ENCODE measurements around the gene MYO18A.

Gene MYO18A

GRCh38 chr17:29076087-29076486 is 104.1 kb downstream of the MYO18A start:
- Histone ChIP-seq H3K27ac (ENCODE audit: low read depth in 2 of 2, low read length in 2 of 2) (no peak overlapping the region), H3K4me3 (ENCODE audit: low read length in 2 of 2) (no peak overlapping the region), H3K4me1 (ENCODE audit: control insufficient read depth in 2 of 2, insufficient read depth in 2 of 2, low read length in 2 of 2) (no peaks in the 10 kb centered on the region), H3K27me3 (ENCODE audit: control insufficient read depth in 2 of 2, insufficient read depth in 2 of 2, low read length in 2 of 2) (no peaks in the 10 kb centered on the region), H3K9me3 (ENCODE audit: control insufficient read depth in 2 of 2, low read length in 2 of 2) (no peaks in the 10 kb centered on the region), H3K36me3 (ENCODE audit: control insufficient read depth in 2 of 2, insufficient read depth in 2 of 2, low read length in 2 of 2) (peaks cover 22 to 40% of the 10 kb centered on the region in 2 donors), H3K9ac (ENCODE audit: low read depth in 1 of 2, low read length in 2 of 2) (no peak overlapping the region)

- no peaks in the 10 kb centered on the region for H3K27me3 ChIP-seq (ENCODE audit: control insufficient read depth in 2 of 2, insufficient read depth in 2 of 2, low read length in 2 of 2)
- H3K4me3 ChIP-seq (ENCODE audit: low read length in 2 of 2) = no peak overlapping the region
- no peak overlapping the region for H3K9ac ChIP-seq (ENCODE audit: low read depth in 1 of 2, low read length in 2 of 2)
- H3K27ac ChIP-seq (ENCODE audit: low read depth in 2 of 2, low read length in 2 of 2) = no peak overlapping the region
- peaks cover 20 to 30% of the 10 kb centered on the region in 2 donors for H3K36me3 ChIP-seq (ENCODE audit: control insufficient read depth in 2 of 2, insufficient read depth in 2 of 2, low read length in 2 of 2)
- H3K4me1 ChIP-seq (ENCODE audit: control insufficient read depth in 2 of 2, insufficient read depth in 2 of 2, low read length in 2 of 2) = peaks cover 0 to 3% of the 10 kb centered on the region in 2 donors
- no peaks in the 10 kb centered on the region for H3K9me3 ChIP-seq (ENCODE audit: control insufficient read depth in 2 of 2, low read length in 2 of 2)
Measured at GRCh38 chr17:29074488-29074887, 105.7 kb downstream of the MYO18A start.

- Histone ChIP-seq H3K9me3 (ENCODE audit: control insufficient read depth in 2 of 2, low read length in 2 of 2) (no peaks in the 10 kb centered on the region), H3K4me1 (ENCODE audit: control insufficient read depth in 2 of 2, insufficient read depth in 2 of 2, low read length in 2 of 2) (peaks cover 0 to 3% of the 10 kb centered on the region in 2 donors), H3K4me3 (ENCODE audit: low read length in 2 of 2) (no peak overlapping the region), H3K27ac (ENCODE audit: low read depth in 2 of 2, low read length in 2 of 2) (no peak overlapping the region), H3K27me3 (ENCODE audit: control insufficient read depth in 2 of 2, insufficient read depth in 2 of 2, low read length in 2 of 2) (no peaks in the 10 kb centered on the region), H3K36me3 (ENCODE audit: control insufficient read depth in 2 of 2, insufficient read depth in 2 of 2, low read length in 2 of 2) (peaks cover 10 to 20% of the 10 kb centered on the region in 2 donors), H3K9ac (ENCODE audit: low read depth in 1 of 2, low read length in 2 of 2) (no peak overlapping the region)
Measured at GRCh38 chr17:29073520-29073919, 106.7 kb downstream of the MYO18A start.

- Histone ChIP-seq H3K27me3 (ENCODE audit: control insufficient read depth in 2 of 2, insufficient read depth in 2 of 2, low read length in 2 of 2) (no peaks in the 10 kb centered on the region), H3K4me1 (ENCODE audit: control insufficient read depth in 2 of 2, insufficient read depth in 2 of 2, low read length in 2 of 2) (peaks cover 0 to 3% of the 10 kb centered on the region in 2 donors), H3K9me3 (ENCODE audit: control insufficient read depth in 2 of 2, low read length in 2 of 2) (no peaks in the 10 kb centered on the region), H3K4me3 (ENCODE audit: low read length in 2 of 2) (no peak overlapping the region), H3K9ac (ENCODE audit: low read depth in 1 of 2, low read length in 2 of 2) (no peak overlapping the region), H3K27ac (ENCODE audit: low read depth in 2 of 2, low read length in 2 of 2) (no peak overlapping the region), H3K36me3 (ENCODE audit: control insufficient read depth in 2 of 2, insufficient read depth in 2 of 2, low read length in 2 of 2) (peaks cover 7 to 16% of the 10 kb centered on the region in 2 donors)
Measured at GRCh38 chr17:29073045-29073444, 107.2 kb downstream of the MYO18A start.

DNA sequence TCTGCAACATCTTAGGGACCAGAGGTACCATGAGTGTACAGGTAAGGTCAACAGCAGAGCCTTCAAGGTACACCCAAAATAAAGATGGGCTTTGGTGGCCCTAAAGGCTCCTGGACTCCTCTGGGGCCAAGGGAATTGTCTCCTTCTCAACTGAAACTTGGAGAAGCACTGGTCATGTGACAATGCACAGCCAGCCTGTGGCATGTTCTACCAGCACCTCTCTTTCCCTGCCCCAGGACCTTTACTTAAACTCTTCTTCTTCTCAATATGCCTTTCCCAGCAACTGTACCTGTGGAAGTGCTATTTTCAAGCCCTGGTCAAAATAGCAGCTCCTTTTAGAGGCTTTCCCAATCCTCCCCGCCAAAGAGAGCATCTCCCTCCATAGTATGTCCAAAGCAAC is 108.9 kb downstream of the MYO18A start:
- Histone ChIP-seq H3K9ac (ENCODE audit: low read depth in 1 of 2, low read length in 2 of 2) (no peak overlapping the region), H3K4me3 (ENCODE audit: low read length in 2 of 2) (no peak overlapping the region), H3K27ac (ENCODE audit: low read depth in 2 of 2, low read length in 2 of 2) (no peak overlapping the region), H3K4me1 (ENCODE audit: control insufficient read depth in 2 of 2, insufficient read depth in 2 of 2, low read length in 2 of 2) (peaks cover 0 to 3% of the 10 kb centered on the region in 2 donors), H3K9me3 (ENCODE audit: control insufficient read depth in 2 of 2, low read length in 2 of 2) (no peaks in the 10 kb centered on the region), H3K27me3 (ENCODE audit: control insufficient read depth in 2 of 2, insufficient read depth in 2 of 2, low read length in 2 of 2) (no peaks in the 10 kb centered on the region), H3K36me3 (ENCODE audit: control insufficient read depth in 2 of 2, insufficient read depth in 2 of 2, low read length in 2 of 2) (peaks cover 0 to 5% of the 10 kb centered on the region in 2 donors)

DNA sequence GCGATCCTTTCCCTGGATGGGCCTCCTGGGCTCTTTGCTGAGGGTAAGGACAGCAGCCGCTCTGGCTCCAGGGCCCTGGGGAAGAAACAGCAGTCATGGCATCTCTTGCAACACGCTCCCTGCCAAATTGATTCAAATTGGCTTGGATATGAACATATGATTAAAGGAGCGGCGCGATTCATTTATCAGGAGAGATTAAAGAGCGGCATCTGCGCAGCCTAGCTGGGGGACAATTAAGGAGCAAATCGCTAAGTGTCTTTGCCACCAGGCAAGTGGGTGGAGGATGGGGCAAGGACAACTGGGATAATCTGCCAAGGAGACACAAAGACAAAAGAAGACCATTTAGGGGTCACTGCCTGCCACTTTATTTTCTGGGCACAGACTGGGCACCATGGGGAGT is 109.4 kb downstream of the MYO18A start:
- Histone ChIP-seq H3K27me3 (ENCODE audit: control insufficient read depth in 2 of 2, insufficient read depth in 2 of 2, low read length in 2 of 2) (no peaks in the 10 kb centered on the region), H3K4me1 (ENCODE audit: control insufficient read depth in 2 of 2, insufficient read depth in 2 of 2, low read length in 2 of 2) (peaks cover 0 to 3% of the 10 kb centered on the region in 2 donors), H3K4me3 (ENCODE audit: low read length in 2 of 2) (no peak overlapping the region), H3K9me3 (ENCODE audit: control insufficient read depth in 2 of 2, low read length in 2 of 2) (no peaks in the 10 kb centered on the region), H3K27ac (ENCODE audit: low read depth in 2 of 2, low read length in 2 of 2) (no peak overlapping the region), H3K9ac (ENCODE audit: low read depth in 1 of 2, low read length in 2 of 2) (no peak overlapping the region), H3K36me3 (ENCODE audit: control insufficient read depth in 2 of 2, insufficient read depth in 2 of 2, low read length in 2 of 2) (peaks cover 0 to 5% of the 10 kb centered on the region in 2 donors)

- peaks cover 0 to 3% of the 10 kb centered on the region in 2 donors for H3K4me1 ChIP-seq (ENCODE audit: control insufficient read depth in 2 of 2, insufficient read depth in 2 of 2, low read length in 2 of 2)
- peaks cover 0 to 5% of the 10 kb centered on the region in 2 donors for H3K36me3 ChIP-seq (ENCODE audit: control insufficient read depth in 2 of 2, insufficient read depth in 2 of 2, low read length in 2 of 2)
- no peaks in the 10 kb centered on the region for H3K9me3 ChIP-seq (ENCODE audit: control insufficient read depth in 2 of 2, low read length in 2 of 2)
- H3K27ac ChIP-seq (ENCODE audit: low read depth in 2 of 2, low read length in 2 of 2) = no peak overlapping the region
- no peaks in the 10 kb centered on the region for H3K27me3 ChIP-seq (ENCODE audit: control insufficient read depth in 2 of 2, insufficient read depth in 2 of 2, low read length in 2 of 2)
- no peak overlapping the region for H3K9ac ChIP-seq (ENCODE audit: low read depth in 1 of 2, low read length in 2 of 2)
- H3K4me3 ChIP-seq (ENCODE audit: low read length in 2 of 2) = no peak overlapping the region
Measured at GRCh38 chr17:29070308-29070707, 109.9 kb downstream of the MYO18A start.

DNA sequence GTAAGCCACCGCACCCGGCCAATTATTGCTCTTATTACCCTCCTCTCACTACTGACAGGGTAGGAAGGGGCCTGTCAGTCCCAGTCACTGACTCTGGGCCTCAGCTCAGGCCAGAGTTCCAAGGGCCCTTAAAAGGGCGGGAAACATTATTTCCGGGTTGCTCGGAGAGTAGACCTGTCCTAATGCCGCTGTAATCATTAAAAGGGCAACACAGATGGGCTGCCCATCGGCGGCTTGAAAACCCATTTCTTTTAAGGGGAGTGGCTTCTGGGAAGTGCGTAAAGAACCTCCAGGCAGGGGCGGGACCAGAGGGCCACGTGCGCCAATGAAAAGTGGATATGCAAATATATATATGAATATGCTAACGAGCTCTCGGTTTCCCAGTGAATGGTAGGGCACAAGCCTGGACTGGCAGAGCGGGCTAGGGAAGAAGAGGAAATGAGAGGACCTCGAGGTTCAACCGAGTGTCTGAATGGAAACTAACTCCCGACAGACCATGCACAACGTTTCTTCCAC is 110.6 kb downstream of the MYO18A start:
- Histone ChIP-seq H3K9me3 (ENCODE audit: control insufficient read depth in 2 of 2, low read length in 2 of 2) (no peaks in the 10 kb centered on the region), H3K4me3 (ENCODE audit: low read length in 2 of 2) (no peak overlapping the region), H3K9ac (ENCODE audit: low read depth in 1 of 2, low read length in 2 of 2) (no peak overlapping the region)

DNA sequence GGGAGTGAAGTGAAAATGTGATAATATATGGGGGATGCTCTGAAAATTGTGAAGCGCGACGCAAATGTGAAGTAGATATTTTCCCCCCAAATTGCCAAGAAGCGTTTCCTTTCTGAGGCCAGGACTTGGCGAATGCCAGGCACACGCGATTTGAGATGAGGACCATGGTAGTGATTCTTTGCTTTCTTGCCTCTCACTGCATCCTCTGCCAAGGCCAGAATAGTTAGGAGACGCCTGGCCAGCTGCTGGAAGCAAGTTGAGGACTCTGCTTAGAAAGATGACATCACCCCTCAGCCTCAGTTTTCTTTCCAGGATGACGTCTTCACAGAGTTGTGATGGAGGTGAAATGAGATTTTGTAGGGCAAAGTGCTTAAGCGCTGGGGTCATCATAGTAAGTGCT is 111.4 kb downstream of the MYO18A start:
- Histone ChIP-seq H3K9ac (ENCODE audit: low read depth in 1 of 2, low read length in 2 of 2) (no peak overlapping the region), H3K27me3 (ENCODE audit: control insufficient read depth in 2 of 2, insufficient read depth in 2 of 2, low read length in 2 of 2) (no peaks in the 10 kb centered on the region)

More for the DNA sequence above, 110.6 kb downstream of the MYO18A start:
- Histone ChIP-seq H3K27me3 (ENCODE audit: control insufficient read depth in 2 of 2, insufficient read depth in 2 of 2, low read length in 2 of 2) (no peaks in the 10 kb centered on the region), H3K4me1 (ENCODE audit: control insufficient read depth in 2 of 2, insufficient read depth in 2 of 2, low read length in 2 of 2) (peaks cover 0 to 3% of the 10 kb centered on the region in 2 donors), H3K36me3 (ENCODE audit: control insufficient read depth in 2 of 2, insufficient read depth in 2 of 2, low read length in 2 of 2) (peaks cover 0 to 5% of the 10 kb centered on the region in 2 donors), H3K27ac (ENCODE audit: low read depth in 2 of 2, low read length in 2 of 2) (no peak overlapping the region)

GRCh38 chr17:29066606-29067005 is 113.6 kb downstream of the MYO18A start:
- H3K4me1 ChIP-seq (ENCODE audit: control insufficient read depth in 2 of 2, insufficient read depth in 2 of 2, low read length in 2 of 2) = peaks cover 0 to 3% of the 10 kb centered on the region in 2 donors
- no peaks in the 10 kb centered on the region for H3K27me3 ChIP-seq (ENCODE audit: control insufficient read depth in 2 of 2, insufficient read depth in 2 of 2, low read length in 2 of 2)
- H3K4me3 ChIP-seq (ENCODE audit: low read length in 2 of 2) = no peak overlapping the region
- H3K36me3 ChIP-seq (ENCODE audit: control insufficient read depth in 2 of 2, insufficient read depth in 2 of 2, low read length in 2 of 2) = no peaks in the 10 kb centered on the region
- no peak overlapping the region for H3K9ac ChIP-seq (ENCODE audit: low read depth in 1 of 2, low read length in 2 of 2)
- H3K27ac ChIP-seq (ENCODE audit: low read depth in 2 of 2, low read length in 2 of 2) = no peak overlapping the region
- H3K9me3 ChIP-seq (ENCODE audit: control insufficient read depth in 2 of 2, low read length in 2 of 2) = no peaks in the 10 kb centered on the region

More for the DNA sequence above, 111.4 kb downstream of the MYO18A start:
- no peak overlapping the region for H3K27ac ChIP-seq (ENCODE audit: low read depth in 2 of 2, low read length in 2 of 2)
- no peak overlapping the region for H3K4me3 ChIP-seq (ENCODE audit: low read length in 2 of 2)
- H3K4me1 ChIP-seq (ENCODE audit: control insufficient read depth in 2 of 2, insufficient read depth in 2 of 2, low read length in 2 of 2) = peaks cover 0 to 3% of the 10 kb centered on the region in 2 donors
- no peaks in the 10 kb centered on the region for H3K9me3 ChIP-seq (ENCODE audit: control insufficient read depth in 2 of 2, low read length in 2 of 2)
- no peaks in the 10 kb centered on the region for H3K36me3 ChIP-seq (ENCODE audit: control insufficient read depth in 2 of 2, insufficient read depth in 2 of 2, low read length in 2 of 2)
